C4-2B (cell line): ENCODE measurements around the gene ZNF304.

Source experiments
- ZFX ChIP-seq: fragments of 450-650 bp; IDR thresholded peaks from 2 replicates; pipeline ENCODE4 v1.6.1; 2017
- TF ChIP-seq, protein P1 (sequence below): fragments of 450-650 bp; conservative IDR thresholded peaks from 2 replicates; pipeline ENCODE4 v1.5.1; 2017; ENCODE audit warnings: mild to moderate bottlenecking

DNA sequence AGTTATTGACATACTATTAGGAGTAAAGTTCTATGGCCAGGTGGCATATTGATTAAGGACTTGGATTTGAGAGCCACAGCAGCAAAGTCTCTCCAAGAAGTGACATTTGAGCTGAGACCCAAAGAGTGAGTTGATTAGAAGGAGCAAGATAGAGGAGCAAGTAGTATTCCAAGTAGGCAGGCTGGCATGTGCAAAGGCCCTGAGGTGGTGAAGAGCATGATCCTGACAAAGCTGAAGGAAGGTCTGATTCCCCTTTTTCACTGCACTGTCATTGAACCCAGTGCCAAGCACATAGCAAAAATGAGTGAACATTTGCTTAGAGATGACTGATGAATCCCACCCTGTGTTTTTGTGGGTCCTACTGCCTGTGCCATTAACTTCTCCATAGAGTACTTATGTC lies 26.1 kb upstream of the ZNF304 start:
- TF ChIP-seq, protein P1, sequence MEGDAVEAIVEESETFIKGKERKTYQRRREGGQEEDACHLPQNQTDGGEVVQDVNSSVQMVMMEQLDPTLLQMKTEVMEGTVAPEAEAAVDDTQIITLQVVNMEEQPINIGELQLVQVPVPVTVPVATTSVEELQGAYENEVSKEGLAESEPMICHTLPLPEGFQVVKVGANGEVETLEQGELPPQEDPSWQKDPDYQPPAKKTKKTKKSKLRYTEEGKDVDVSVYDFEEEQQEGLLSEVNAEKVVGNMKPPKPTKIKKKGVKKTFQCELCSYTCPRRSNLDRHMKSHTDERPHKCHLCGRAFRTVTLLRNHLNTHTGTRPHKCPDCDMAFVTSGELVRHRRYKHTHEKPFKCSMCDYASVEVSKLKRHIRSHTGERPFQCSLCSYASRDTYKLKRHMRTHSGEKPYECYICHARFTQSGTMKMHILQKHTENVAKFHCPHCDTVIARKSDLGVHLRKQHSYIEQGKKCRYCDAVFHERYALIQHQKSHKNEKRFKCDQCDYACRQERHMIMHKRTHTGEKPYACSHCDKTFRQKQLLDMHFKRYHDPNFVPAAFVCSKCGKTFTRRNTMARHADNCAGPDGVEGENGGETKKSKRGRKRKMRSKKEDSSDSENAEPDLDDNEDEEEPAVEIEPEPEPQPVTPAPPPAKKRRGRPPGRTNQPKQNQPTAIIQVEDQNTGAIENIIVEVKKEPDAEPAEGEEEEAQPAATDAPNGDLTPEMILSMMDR, result no peak
- TF ChIP-seq ZFX, result no peak
